ENCODE measurements around the gene CALY. TPM values are rescaled to one million over a fixed set of nuclear protein-coding genes. Genes with fewer than 3 reads are reported as not detected.
A peak's percentile ranks its signal among the peaks of the same experiment; 100 is the strongest.
"Not testable (repeated sequence)": the region's sequence is repeated elsewhere in the genome, so short reads cannot be mapped to it uniquely, and the experiment has no call there.

The CALY gene
- total RNA-seq, 1 donor from 2014 or later: not detected

DNA sequence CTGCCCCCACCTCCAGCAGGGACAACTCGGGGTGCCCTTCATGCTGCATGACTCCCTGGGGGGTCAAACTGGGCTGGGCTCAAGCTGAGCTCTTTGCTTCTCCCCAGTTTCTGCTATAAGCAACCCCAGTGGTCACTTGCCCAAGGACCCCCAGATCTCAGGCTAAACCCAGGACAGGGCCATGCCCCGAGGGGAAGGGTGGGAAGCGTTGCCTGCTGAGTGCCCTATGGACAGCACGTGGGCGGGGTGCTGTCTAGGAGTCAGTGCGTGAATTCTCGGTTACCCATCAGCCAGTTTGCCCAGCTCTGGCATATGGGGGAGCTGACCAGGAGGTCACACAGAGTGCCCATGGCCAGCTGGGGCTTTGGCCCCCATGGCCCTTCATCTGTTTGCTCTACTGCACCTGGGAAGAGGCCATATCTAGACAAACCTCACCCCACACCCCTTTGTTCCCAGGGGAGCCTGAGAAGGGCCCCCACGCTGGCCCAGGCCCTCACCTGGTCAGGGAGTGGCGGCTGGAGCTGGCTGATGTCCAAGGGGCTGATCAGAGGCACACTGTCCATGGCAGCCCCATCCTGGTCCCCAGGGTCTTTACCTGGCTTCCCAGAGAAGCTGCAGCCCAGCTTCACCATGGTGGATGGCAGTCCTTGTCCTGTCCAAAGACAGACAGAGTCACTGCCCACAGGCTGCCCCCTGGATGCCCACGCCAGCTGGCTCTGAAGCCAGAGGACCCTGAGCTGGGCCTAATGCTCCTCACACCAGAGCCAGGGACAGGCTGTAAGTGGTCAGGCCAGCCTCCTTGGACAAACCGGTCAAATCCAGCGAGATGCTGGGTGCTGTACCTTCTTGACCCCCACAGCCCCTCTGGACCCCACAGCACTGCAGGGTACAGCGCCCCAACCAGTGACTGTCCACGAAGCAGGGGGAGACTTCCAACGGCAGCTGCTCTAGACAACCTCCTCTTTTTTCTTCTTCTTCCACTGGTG is 8.0 kb downstream of the CALY start:
- DNase-seq: no peak

DNA sequence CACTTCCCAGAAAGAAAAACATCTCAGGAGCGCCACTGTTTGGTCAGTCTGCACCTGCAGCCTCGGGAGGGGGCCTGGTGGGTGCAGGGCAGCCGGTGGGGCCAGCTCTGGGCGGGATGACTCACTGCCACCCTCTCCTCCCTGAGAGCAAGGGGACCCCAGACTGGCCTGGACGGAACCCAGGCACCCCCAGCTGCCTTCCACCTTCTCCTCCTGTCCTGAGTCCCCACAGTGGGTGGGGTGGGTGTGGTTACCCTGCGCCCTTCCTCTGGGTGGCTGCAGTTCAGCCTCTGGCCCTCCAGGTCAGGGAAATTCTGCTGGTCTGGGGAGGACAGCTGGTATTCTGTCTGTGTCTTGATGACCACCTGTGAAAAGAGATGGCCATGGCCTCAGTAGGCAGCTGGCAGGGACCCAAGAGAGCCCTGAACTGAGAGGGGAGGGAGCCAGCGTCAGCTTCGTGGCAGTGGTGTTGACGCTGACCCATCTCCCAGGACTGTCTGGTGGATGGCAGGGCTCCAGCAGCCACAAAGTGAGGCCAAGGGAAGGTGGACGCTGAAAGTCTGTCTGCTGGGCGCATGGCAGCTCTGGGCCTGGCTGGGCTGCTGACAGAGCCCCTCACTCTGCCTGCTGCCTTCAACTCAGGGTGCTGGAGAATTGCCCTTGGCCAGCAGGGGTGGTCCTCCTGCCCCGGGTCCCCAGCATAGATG is 8.9 kb downstream of the CALY start:
- no peak for DNase-seq

DNA sequence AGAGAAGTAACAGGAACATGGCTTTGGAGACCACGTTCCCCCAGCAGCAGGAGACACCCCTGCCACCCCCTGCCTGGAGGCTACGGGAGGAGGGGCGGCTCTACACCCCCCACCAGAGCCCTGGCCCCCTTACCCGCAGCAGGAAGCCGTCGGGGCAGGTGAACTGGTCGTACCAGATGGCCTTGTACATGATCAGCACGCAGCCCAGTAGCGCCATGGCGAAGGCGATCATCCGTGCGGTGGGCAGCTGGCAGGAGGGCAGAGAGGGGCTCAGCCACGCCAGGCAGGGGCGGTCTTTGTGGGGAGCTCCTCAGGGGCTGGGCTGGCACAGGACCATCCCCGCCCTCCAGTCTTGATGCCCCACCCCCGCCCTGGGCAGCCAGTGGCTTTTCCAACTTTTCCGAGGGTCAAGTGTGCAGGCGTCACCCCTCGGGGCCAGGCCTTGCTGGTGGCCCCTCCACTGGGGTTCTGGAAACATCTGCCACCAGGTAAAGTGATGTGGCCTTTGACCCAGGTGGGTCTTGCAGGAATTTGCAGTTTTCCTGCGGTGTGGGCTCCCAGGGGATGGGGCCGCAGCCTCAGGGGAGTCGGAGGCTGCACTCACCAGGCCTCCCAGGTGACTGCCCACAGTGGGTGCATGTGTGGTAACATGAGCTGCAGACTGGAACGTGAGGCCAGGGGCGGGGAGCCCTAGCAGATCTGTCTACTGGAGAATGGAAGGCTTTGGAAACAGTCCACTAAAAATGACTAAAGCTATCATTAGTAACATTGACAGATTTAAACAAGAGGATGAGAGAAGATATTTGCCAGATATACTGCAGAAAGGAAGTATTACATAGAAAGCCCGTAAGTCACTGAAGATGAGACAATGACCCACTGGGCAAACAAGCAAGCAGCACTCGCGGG is 9.7 kb downstream of the CALY start:
- DNase-seq: no peak

DNA sequence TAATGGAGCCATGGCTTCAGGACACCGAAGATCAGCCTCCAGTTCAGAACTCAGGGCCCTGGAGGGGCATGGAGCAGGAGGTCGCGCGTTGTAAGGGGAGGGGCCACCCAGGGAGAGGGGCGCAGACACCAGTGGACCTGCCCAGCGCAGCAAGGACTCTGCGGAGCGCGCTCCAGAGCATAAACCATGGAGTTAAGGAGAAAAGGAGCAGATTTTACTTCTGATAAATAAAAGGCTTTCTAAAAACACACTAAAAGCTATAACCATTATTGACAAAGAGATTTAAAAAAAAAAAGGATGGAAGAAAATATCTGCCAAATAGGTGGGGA is 10.5 kb downstream of the CALY start:
- no peak for DNase-seq

DNA sequence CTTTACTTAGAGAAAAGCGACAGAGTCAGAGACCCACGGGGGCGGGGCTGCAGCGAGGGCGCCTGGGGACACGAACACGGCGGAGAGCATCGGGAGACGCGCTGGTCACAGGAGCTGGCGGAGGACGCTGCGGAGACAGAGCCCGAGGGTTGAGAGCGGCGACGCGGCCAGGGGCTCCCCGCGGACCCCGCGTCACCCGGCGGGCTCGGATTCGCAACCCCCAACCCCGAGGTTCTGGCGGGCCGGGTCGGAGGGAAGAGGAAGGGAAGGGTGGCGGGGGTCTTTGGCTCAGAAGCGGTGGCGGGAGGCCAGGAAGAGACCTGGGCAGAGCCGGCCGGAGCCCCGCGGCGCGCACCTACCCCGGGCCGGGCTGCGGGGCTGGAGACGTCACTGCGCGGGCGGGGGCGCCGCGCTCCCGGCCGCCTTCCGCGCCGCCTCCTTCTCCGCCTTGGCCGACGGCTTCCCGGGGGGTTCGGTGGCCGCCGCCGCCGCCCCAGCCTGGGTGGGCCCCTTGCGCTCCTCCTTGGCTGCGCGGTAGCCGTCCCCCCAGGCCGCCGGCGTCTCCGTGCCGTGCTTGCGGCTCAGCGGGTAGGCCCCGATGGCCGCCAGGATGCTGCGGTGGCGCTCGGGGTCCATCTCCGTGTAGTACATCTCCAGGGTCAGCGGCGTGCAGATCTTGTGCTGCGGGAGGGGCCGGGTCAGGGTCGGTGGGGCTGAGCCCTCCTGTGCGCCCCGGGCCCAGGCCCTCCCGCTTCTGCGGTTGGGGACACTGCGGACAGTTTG is 11.1 kb downstream of the CALY start:
- DNase-seq: no peak

DNA sequence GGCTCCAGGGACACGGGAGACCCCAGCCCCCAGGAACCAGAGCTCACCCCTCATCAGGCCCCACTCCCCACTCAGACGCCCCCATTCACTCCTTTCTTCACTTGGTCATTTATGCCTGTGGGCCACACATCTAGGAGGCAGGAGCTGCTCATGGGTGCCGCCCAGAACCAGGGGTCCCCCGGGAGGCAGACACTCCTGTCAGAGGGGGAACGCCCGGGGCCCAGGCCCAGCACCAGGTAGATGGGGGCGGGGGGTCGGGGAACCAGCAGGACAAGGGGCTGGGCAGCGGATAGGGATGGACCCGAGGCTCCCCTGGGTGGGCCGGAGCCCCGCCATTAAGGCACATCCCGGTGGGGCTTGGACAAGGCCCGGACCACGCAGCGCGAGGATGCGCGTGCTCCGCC is 11.8 kb downstream of the CALY start:
- no peak for DNase-seq

DNA sequence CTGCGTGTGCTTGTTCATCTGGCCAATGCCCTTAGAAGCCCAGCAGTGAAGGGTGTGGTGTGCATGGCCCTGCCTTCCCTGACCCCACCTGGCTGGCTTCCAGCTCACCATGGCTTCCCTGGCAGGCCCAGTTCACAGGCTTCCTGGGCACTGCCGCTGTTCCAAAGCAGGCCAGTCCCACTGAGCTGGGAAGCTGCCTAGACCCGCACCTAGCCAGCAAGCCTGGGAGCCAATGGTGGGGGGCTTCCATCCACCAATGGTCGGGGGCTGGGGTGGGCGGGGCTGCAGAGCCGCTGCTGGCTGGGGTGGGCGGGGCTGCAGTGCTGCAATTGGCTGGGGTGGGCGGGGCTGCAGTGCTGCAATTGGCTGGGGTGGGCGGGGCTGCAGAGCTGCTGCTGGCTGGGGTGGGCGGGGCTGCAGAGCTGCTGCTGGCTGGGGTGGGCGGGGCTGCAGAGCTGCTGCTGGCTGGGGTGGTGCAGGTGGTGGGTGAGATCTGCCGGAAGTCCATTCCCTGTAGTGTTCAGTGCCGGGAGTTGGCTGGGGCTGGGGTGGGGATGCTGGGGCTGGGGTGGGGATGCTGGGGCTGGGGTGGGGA is 12.4 kb downstream of the CALY start:
- DNase-seq: peak; percentile 54

DNA sequence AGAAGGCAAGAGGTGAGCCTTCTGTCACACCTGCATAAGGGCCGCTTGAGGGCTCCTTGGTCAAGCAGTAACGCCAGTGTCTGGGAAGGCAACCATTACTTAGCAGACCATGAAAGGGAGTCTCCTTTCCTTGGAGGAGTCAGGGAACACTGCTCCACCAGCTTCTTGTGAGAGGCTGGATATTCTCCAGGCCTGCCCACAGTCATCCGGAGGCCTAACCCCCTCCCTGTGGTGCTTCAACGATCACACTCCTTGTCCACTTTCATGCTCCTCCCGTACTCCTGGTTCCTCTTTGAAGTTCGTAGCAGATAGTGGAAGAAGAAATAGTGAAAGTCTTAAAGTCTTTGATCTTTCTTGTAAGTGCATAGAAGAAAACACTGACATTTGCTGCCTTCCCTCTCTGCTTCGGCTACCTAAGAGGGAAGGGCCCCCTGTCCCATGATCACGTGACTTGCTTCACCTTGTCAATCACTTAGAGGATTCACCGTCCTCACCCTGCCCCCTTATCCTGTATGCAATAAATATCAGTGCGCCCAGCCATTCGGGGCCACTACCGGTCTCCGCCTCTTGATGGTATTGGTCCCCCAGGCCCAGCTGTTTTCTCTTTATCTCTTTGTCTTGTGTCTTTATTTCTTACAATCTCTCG is 14.5 kb downstream of the CALY start:
- not testable (repeated sequence) for DNase-seq

DNA sequence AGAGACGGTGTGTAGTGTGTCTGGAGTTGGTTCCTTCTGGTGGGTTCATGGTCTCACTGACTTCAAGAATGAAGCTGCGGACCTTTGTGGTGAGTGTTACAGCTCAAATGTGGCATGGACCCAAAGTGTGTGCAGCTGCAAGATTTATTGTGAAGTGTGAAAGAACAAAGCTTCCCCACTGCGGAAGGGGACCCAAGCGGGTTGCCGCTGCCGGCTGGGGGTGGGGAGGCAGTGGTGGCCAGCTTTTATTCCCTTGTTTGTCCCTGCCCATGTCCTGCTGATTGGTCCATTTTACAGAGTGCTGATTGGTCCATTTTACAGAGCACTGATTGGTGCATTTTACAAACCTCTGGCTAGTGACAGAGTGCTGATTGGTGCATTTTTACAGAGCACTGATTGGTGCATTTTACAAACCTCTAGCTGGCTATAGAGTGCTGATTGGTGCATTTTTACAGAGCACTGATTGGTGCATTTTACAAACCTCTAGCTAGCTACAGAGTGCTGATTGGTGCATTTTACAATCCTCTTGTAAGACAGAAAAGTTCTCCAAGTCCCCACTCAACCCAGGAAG is 15.8 kb downstream of the CALY start:
- not testable (repeated sequence) for DNase-seq

DNA sequence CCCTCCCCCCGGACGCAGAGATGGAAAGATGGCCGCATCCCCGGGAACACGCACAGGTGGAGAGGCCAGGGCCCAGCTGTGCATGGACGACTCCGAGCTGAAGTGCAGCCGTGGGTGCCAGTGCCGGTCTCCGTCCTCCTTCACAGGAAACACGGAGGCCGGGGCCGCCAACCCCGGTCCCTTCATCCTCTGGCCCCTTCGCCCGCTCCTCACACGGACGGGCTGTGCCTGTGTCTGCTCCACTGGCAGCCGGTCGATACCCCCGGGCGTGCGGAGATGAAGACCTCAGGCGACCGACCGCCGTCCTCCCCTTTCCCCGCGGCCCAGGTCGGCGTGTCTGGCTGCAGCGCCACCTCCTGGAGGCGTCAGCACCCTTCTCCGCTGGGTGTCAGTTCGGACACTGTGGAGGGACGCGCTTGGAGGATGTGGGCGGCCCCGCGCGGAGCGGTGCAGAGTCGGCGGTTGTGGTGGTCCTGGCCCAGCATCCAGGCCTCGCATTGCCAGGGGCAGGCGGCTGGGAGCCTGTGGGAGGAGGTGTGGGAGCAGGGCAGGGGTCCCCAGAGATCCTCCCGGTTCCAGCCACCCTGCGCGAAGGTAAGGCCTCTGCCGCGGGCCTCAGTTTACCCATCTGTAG is 18.1 kb downstream of the CALY start:
- peak; percentile 74 for DNase-seq

DNA sequence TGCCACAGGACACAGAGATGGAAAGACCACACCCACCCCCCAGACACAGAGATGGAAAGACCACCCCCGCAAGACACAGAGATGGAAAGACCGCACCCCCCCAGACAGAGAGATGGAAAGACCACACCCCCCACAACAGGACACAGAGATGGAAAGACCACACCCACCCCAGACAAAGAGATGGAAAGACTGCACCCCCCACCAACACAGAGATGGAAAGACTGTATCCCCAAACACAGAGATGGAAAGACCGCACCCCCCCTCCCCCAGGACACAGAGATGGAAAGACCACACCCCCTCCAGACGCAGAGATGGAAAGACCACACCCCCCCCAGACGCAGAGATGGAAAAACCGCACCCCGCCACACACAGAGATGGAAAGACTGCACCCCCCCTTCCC is 20.0 kb downstream of the CALY start:
- no peak for DNase-seq

DNA sequence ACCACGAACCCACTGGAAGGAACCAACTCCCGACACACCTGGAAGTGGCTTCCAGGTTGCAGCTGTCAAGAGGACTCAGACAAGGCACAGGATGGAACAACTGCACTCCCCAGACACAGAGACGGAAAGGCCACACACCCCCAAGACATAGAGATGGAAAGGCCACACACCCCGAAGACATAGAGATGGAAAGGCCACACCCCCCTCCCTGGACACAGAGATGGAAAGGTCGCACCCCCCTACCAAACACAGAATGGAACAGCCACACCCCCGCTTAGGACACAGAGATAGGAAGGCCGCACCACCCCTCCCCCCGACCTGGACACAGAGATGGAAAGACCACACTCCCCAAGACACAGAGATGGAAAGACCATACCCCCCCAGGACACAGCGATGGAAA is 20.4 kb downstream of the CALY start:
- DNase-seq: no peak

DNA sequence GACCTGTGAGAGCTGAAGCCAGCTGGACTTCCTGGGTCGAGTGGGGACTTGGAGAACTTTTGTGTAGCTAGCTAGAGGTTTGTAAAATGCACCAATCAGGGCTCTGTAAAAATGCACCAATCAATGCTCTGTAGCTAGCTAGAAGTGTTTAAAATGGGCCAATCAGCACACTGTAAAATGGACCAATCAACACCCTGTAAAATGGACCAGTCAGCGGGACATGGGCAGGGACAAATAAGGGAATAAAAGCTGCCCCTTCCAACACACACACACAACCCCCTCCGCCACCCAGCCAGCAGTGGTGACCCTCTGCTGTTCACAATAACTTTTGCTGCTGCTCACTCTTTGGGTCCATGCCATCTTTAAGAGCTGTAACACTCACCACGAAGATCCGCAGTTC is 20.8 kb downstream of the CALY start:
- DNase-seq: no peak

DNA sequence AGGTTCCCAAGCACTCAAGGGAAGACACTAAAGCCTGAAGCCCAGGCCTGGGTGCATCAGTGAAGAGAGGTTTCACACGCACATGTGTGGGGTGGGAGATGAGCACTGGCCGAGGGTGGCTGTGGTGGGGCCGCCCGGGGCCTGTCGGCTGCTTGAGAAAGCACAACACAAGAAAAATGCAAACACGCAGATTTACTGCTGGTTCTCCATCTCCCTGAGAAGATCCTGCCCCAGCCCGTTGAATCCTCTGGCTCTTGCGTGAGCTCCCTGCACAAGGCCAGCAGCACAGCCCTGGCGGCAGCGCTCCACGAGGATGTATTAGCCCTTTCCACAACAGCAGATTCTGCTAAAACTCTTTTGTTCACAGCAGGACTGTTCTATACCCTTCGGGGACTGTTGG is 21.8 kb downstream of the CALY start:
- DNase-seq: no peak

DNA sequence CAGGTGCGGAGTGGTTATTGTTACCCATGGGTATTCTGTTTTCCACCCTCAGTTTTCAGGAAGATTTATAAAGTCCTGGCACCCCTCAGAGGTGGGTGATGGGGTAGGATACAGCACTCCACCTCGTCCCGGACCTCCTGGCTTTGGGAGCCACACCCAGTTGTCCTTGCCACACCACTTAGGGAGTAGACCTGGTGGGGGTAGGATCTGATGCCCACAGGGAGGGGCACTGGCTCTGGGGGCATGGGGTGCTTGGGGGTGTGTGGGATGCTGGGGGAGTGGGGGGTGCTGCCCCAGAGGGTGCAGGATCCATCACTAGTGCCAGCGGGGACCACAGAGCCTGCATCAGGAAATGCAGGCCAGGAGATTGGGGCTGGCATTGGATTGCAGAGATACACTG is 23.5 kb downstream of the CALY start:
- no peak for DNase-seq

DNA sequence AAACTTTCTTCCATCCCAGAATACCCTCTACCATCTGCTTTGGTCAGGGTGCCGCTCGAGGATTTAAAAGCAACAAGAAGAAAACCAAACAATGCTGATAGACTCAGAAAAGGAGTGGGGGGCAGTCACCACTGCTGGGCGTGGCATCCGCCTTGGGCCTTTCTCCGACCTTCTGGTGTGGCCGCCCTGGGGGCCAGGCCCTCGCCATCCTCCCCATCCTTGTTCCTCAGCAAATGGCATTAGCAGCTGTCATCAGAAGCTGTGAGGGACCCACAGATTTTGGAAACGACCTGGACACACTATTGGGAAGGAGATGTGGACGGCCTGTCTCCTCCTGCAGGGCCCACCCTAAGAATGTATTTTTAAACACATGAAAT is 23.9 kb downstream of the CALY start:
- no peak for DNase-seq

DNA sequence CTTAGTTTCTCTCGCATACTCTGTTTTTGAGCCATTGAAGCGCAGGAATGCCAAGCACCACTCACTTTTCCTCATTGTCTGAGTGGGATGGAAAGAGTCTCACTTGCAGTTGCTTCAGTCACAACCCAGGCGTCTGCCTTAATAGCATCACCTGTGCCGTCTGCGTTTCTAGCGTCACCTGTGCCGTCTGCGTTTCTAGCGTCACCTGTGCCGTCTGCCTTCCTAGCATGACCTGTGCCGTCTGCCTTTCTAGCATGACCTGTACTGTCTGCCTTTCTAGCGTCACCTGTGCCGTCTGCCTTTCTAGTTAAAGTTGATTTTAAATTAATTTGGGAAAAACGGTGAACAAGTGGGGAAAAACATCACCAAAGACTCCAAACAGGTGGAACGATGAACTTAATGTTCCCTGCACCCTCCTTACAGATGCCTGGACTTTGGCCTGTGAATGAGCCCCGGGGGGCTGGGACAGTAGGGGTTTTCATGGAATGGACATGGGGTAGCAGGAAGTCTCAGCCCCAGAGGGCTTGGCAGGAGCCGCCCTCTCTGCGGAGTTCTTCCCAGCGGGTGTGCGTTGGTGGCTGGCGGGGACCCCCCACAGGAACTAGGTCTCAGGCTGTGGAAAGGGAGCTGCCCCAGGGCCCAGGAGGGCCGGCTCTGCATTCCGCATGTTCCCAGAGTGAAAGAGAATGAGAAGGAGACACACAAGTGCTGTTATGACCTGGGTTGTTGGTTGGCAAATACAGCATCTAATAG is 24.5 kb downstream of the CALY start:
- DNase-seq: no peak

DNA sequence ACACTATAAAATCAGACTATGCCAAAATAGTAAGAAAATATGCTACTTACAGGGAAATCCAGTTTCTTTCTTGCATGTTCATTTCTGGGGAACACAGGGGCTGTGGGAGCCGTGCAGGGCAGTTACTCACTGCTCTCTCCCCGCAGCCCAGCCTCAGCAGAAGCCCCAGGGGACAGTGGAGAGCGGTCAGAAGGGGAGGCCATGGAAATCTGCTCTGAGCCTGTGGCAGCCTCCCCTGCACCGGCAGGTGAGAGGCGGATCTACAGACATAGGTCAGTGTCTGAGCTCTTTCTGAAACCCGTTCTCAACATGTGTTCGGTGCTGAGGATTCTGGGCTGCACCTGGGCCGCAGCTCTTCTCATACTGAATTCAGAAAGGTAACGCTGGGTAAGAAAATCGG is 25.1 kb downstream of the CALY start:
- no peak for DNase-seq

DNA sequence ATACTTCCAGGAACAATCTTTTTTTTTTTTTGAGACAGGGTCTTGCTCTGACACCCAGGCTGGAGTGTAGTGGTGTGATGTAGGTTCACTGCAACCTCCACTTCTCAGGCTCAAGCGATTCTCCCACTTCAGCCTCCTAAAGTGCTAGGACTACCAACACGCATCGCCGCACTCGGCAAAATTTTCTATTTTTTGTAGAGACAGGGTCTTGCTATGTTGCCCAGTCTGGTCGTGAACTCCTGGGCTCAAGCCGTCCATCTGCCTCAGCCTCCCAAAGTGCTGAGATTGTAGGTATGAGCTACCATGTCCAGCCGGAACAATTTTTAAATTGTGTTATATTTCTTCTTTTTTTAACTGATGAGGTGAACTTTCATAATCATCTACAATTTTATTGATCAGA is 25.9 kb downstream of the CALY start:
- no peak for DNase-seq

DNA sequence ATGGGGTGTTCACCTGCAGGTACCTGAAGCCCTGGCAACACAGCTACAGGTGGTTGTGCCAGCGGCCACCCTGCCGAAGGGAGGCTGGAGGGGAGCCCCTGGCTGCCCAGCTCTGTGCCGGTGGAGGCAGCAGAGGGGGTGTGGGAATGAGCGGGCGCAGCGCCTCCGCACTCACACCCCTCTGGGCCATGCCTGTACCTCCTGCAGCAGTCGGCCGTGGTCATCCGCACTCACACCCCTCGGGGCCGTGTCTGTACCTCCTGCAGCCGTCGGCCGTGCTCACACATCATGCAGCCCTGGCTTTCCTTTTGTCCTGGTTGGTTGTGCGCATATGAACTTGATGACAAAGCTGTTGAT is 26.3 kb downstream of the CALY start:
- no peak for DNase-seq
